H1 (cell line): Measurements from ENCODE around the gene ZNF177. TPM values are rescaled to one million over a fixed set of nuclear protein-coding genes. Genes with fewer than 3 reads are reported as not detected.

ENCODE experiments used
- CTCF ChIA-PET: fragments of 300-600 bp; sonication (Branson Sonifier 250); formaldehyde crosslinking; loops from one replicate; lab custom pipeline; 2021; ENCODE audit not compliant: partially characterized antibody; lab: Charles Lee
- POLR2A ChIA-PET: fragments of 300-600 bp; sonication (Branson Sonifier 250); formaldehyde crosslinking; loops from one replicate; lab custom pipeline; 2021; ENCODE audit warnings: inconsistent platforms; ENCODE audit not compliant: partially characterized antibody; lab: Charles Lee
- DNase-seq, 2 experiments: peaks; one replicate each; pipeline versions ENCODE4 v3.0.0 to v3.0.0-alpha.2; 2010 to 2022; ENCODE audit warnings: low spot score in 2 of 2, low read depth in 1 of 2, mixed read lengths in 1 of 2
- FAIRE-seq: peaks from 2 replicates; lab custom pipeline; 2011; peaks lifted over from hg19 to GRCh38; lab: Jason Lieb, UNC
- H2AFZ ChIP-seq: 2 replicates; pipeline ENCODE4 v1.8.1; 2012; ENCODE audit warnings: low read length, inconsistent platforms
- H2AK5ac ChIP-seq: 2 replicates; pipeline ENCODE4 v1.6.1; 2013; ENCODE audit warnings: low read depth, low read length
- H2BK120ac ChIP-seq: replicated peaks from 2 replicates; pipeline ENCODE3; 2013; ENCODE audit warnings: low read depth, low read length, inconsistent platforms
- H2BK12ac ChIP-seq: 2 replicates; pipeline ENCODE4 v1.6.1; 2013; ENCODE audit warnings: low read depth, low read length
- H2BK15ac ChIP-seq: 2 replicates; pipeline ENCODE4 v1.6.1; 2013; ENCODE audit warnings: low read length
- H2BK20ac ChIP-seq: 2 replicates; pipeline ENCODE4 v1.6.1; 2013; ENCODE audit warnings: low read length
- H2BK5ac ChIP-seq: 2 replicates; pipeline ENCODE4 v1.6.1; 2013; ENCODE audit warnings: low read depth, low read length
- H3K14ac ChIP-seq: 2 replicates; pipeline ENCODE4 v1.6.1; 2013; ENCODE audit warnings: inconsistent platforms; ENCODE audit not compliant: insufficient read length
- H3K18ac ChIP-seq: 2 replicates; pipeline ENCODE4 v1.6.1; 2013; ENCODE audit warnings: low read length; ENCODE audit errors: extremely low read depth
- H3K23ac ChIP-seq: 2 replicates; pipeline ENCODE4 v1.6.1; 2013; ENCODE audit warnings: inconsistent platforms; ENCODE audit not compliant: insufficient read length
- H3K23me2 ChIP-seq: 2 replicates; pipeline ENCODE4 v1.6.1; 2013; ENCODE audit warnings: low read depth, low read length
- H3K27ac ChIP-seq: 2 replicates; pipeline ENCODE4 v1.6.1; 2011; ENCODE audit warnings: low read depth, low read length, inconsistent platforms
- H3K27me3 ChIP-seq, 4 experiments: replicated peaks in 1 of 4; 1 replicate in 1 of 4; 2 replicates in 3 of 4; pipeline versions ENCODE4 v1.6.1 to v1.8.1; 2011 to 2013; ENCODE audit warnings: low read length in 3 of 4, mild to moderate bottlenecking in 3 of 4, inconsistent platforms in 2 of 4, mixed read lengths in 2 of 4, moderate library complexity in 1 of 4; ENCODE audit not compliant: control insufficient read depth in 3 of 4, insufficient read depth in 3 of 4; ENCODE audit errors: extremely low read depth in 1 of 4
- H3K36me3 ChIP-seq, 4 experiments: 2 replicates each; pipeline versions ENCODE4 v1.6.1 to v1.8.1; 2011 to 2013; ENCODE audit warnings: mild to moderate bottlenecking in 4 of 4, low read length in 3 of 4, moderate library complexity in 2 of 4, control low read depth in 1 of 4, inconsistent platforms in 1 of 4; ENCODE audit not compliant: insufficient read depth in 4 of 4, control insufficient read depth in 2 of 4
- H3K4ac ChIP-seq: replicated peaks from 2 replicates; pipeline ENCODE3; 2013; ENCODE audit warnings: low read length, low read depth, mixed read lengths, inconsistent platforms; ENCODE audit not compliant: insufficient read length
- H3K4me1 ChIP-seq, 4 experiments: replicated peaks in 1 of 4; 1 replicate in 1 of 4; 2 replicates in 3 of 4; pipeline versions ENCODE4 v1.6.1 to v1.8.1; 2011 to 2013; ENCODE audit warnings: low read length in 3 of 4, inconsistent platforms in 2 of 4, mixed read lengths in 1 of 4; ENCODE audit not compliant: insufficient read depth in 4 of 4, control insufficient read depth in 3 of 4
- H3K4me2 ChIP-seq, 2 experiments: 2 replicates each; pipeline versions ENCODE4 v1.6.1 to v1.8.1; 2011 to 2013; ENCODE audit warnings: low read depth in 2 of 2, low read length in 2 of 2, control low read depth in 1 of 2, inconsistent platforms in 1 of 2, mild to moderate bottlenecking in 1 of 2; ENCODE audit not compliant: insufficient read depth in 1 of 2
- H3K4me3 ChIP-seq, 4 experiments: fragments of 200-600, 300-600 bp in 1 of 4; sonication (generic), shearing (Covaris generic), sonication (Bioruptor Twin) in 1 of 4; 2 replicates each; pipeline versions ENCODE4 v1.5.1 to v1.8.1; 2011 to 2016; ENCODE audit warnings: low read length in 4 of 4, low read depth in 3 of 4, control low read depth in 2 of 4, inconsistent platforms in 2 of 4, mild to moderate bottlenecking in 2 of 4, mixed read lengths in 1 of 4, moderate library complexity in 1 of 4; ENCODE audit not compliant: insufficient read depth in 2 of 4; ENCODE audit errors: extremely low read depth in 1 of 4
- H3K56ac ChIP-seq: replicated peaks from 2 replicates; pipeline ENCODE3; 2013; ENCODE audit warnings: low read depth, mild to moderate bottlenecking, mixed read lengths, low read length, inconsistent platforms; ENCODE audit not compliant: insufficient read length
- H3K79me1 ChIP-seq: 2 replicates; pipeline ENCODE4 v1.6.1; 2013; ENCODE audit warnings: low read depth, low read length, control low read depth
- H3K79me2 ChIP-seq, 2 experiments: 2 replicates each; pipeline versions ENCODE4 v1.6.1 to v1.8.1; 2012 to 2013; ENCODE audit warnings: low read length in 2 of 2, mild to moderate bottlenecking in 2 of 2, inconsistent platforms in 1 of 2; ENCODE audit not compliant: insufficient read depth in 2 of 2, control insufficient read depth in 1 of 2
- H3K9ac ChIP-seq, 4 experiments: replicated peaks in 1 of 4; 1 replicate in 1 of 4; 2 replicates in 3 of 4; pipeline versions ENCODE4 v1.6.1 to v1.8.1; 2011 to 2013; ENCODE audit warnings: low read depth in 3 of 4, low read length in 3 of 4, control low read depth in 2 of 4, mild to moderate bottlenecking in 2 of 4, moderate library complexity in 2 of 4, inconsistent platforms in 1 of 4; ENCODE audit errors: extremely low read depth in 1 of 4
- H3K9me3 ChIP-seq, 2 experiments: 2 replicates each; pipeline versions ENCODE4 v1.6.1 to v1.8.1; 2012 to 2013; ENCODE audit warnings: mild to moderate bottlenecking in 2 of 2, moderate library complexity in 2 of 2, control low read depth in 1 of 2, inconsistent platforms in 1 of 2, low read depth in 1 of 2, low read length in 1 of 2, mixed read lengths in 1 of 2; ENCODE audit not compliant: insufficient read depth in 2 of 2
- H4K20me1 ChIP-seq, 2 experiments: replicated peaks in 1 of 2; 2 replicates each; pipeline versions ENCODE3 to v1.8.1; 2011 to 2013; ENCODE audit warnings: inconsistent platforms in 2 of 2, low read length in 2 of 2, mild to moderate bottlenecking in 1 of 2; ENCODE audit not compliant: insufficient read depth in 2 of 2, control insufficient read depth in 1 of 2
- H4K5ac ChIP-seq: 2 replicates; pipeline ENCODE4 v1.6.1; 2013; ENCODE audit warnings: low read length, low read depth, mixed read lengths, inconsistent platforms; ENCODE audit not compliant: insufficient read length
- H4K8ac ChIP-seq: 2 replicates; pipeline ENCODE4 v1.8.0; 2013; ENCODE audit warnings: mild to moderate bottlenecking, moderate library complexity, low read length, inconsistent platforms; ENCODE audit not compliant: insufficient read depth; ENCODE audit errors: extremely low read depth
- H4K91ac ChIP-seq: replicated peaks from 2 replicates; pipeline ENCODE3; 2013; ENCODE audit warnings: low read length, mixed read lengths, inconsistent platforms; ENCODE audit not compliant: insufficient read length
- BRCA1 ChIP-seq: IDR thresholded peaks from 2 replicates; pipeline ENCODE4 v1.6.1; 2012; ENCODE audit warnings: low read depth, low read length, improper control_type of control experiment
- TBP ChIP-seq: IDR thresholded peaks from 2 replicates; pipeline ENCODE4 v1.6.1; 2011; ENCODE audit warnings: low read depth, low read length, improper control_type of control experiment
- ZNF274 ChIP-seq: IDR thresholded peaks from 2 replicates; pipeline ENCODE4 v1.7.0; 2012; ENCODE audit warnings: low read length, borderline replicate concordance; ENCODE audit errors: extremely low read depth
- WGBS, 2 experiments: shearing (Covaris generic) in 1 of 2; methylation state at CpG; one replicate each; pipeline versions ENCODE4 v1.1.6 to v1.1.7; 2013 to 2015; ENCODE audit warnings: low lambda C conversion rate in 2 of 2, mixed read lengths in 2 of 2, inconsistent platforms in 1 of 2, low coverage in 1 of 2, missing lambda C conversion rate in 1 of 2; ENCODE audit not compliant: insufficient replicate concordance in 2 of 2, insufficient coverage in 1 of 2, insufficient read length in 1 of 2; ENCODE audit errors: extremely low coverage in 1 of 2, missing lambda C conversion rate in 1 of 2; 5-methylcytosine and 5-hydroxymethylcytosine counted together
- polyA plus RNA-seq, 7 experiments: library from polyadenylated mRNA; depleted of rRNA in 3 of 7; stranded (reverse) in 5 of 7; unstranded in 2 of 7; fragments of >200 nt in 5 of 7; fragments of 200-250 nt in 2 of 7; gene quantifications; 1 replicate in 5 of 7; 2 replicates in 1 of 7; 4 replicates in 1 of 7; pipeline versions ENCODE4 v1.2.1 to v1.2.3, GENCODE V29; 2011 to 2013; ENCODE audit warnings: missing spikeins in 2 of 7, mixed read lengths in 2 of 7
- total RNA-seq: library from RNA; stranded (reverse); fragmentation: NEBNext Ultra II Directional; extraction: Animal tissue kit (Norgen Biotek cat#: 25700); gene quantifications from 2 replicates; pipeline ENCODE4 v1.2.1, GENCODE V29; 2021

The ZNF177 gene
- total and polyA plus RNA-seq, 2 of the 8 experiments (the other 6 are each of a cell fraction or from before 2014, with no cell fraction given): 3.1 to 5.9 TPM

- DNase-seq (no peak), FAIRE-seq (no peak)
- Histone ChIP-seq H2AK5ac (no peak overlapping the region), H2BK5ac (no peak overlapping the region), H3K9me3 (peaks cover 74 to 79% of the 10 kb centered on the region in 2 experiments), H2BK120ac (no peak overlapping the region), H3K4me1 (no peaks in the 10 kb centered on the region), H4K20me1 (no peaks in the 10 kb centered on the region), H3K9ac (no peak overlapping the region), H3K36me3 (peaks cover 2 to 72% (median 42%) of the 10 kb centered on the region in 4 experiments; a peak in 7 of 8 replicates), H3K14ac (no peak overlapping the region), H3K18ac (no peak overlapping the region), H2BK12ac (no peak overlapping the region), H2BK15ac (no peak overlapping the region), H3K56ac (no peak overlapping the region), H3K79me1 (no peaks in the 10 kb centered on the region)
- TF ChIP-seq BRCA1: no peak
- TF ChIP-seq ZNF274: peak; percentile 100
- no peak for TF ChIP-seq TBP
- TF ChIP-seq, all 59 proteins: peak for 1
- Histone ChIP-seq H3K23ac (no peak overlapping the region), H3K4me2 (no peak overlapping the region), H3K27ac (no peak overlapping the region), H2AFZ (no peak overlapping the region), H4K5ac (no peak overlapping the region), H3K4me3 (peak overlapping the region in 1 of 4 experiments; percentile 28; a peak in 1 of 8 replicates), H2BK20ac (no peak overlapping the region), H4K91ac (no peak overlapping the region), H3K4ac (no peak overlapping the region), H3K23me2 (no peaks in the 10 kb centered on the region), H3K79me2 (0 out of 4 replicates have a peak, but pooled peaks cover 0 to 6% of the 10 kb centered on the region in 2 experiments), H3K27me3 (no peaks in the 10 kb centered on the region), H4K8ac (no peak overlapping the region)
- ChIA-PET CTCF (no interaction called here), POLR2A (no interaction called here)
- 97% methylated on average over 6 of the region's 6 CpGs; no CpG with 5 or more reads in 1 of the 2 experiments for WGBS, 2 experiments
These were observed 20.1 kb upstream of the ZNF177 start for GRCh38 chr19:9342610-9343304.
